Measurements from ENCODE around the gene COQ3.

COQ3 gene

GRCh38 chr6:99393698-99394531 is at the start of gene COQ3:
COQ3 (minus strand) TSS chr6:99394195; CDS start chr6:99394179, 16 bp downstream.
- H3K4me3 ChIP-seq (ENCODE audit: low read depth, low read length) = peak within 1 kb of the TSS; percentile 88
- TF ChIP-seq CTCF (IDR thresholded peaks at IDR 0.05; ENCODE audit: borderline replicate concordance, insufficient read depth, low read depth, low read length) = no peak

GRCh38 chr6:99434702-99435530 is 40.9 kb upstream of the COQ3 start:
- 0 out of 2 replicates have a peak, but pooled peaks have one; percentile 11 for TF ChIP-seq CTCF (IDR thresholded peaks at IDR 0.05; ENCODE audit: borderline replicate concordance, insufficient read depth, low read depth, low read length)
- H3K4me3 ChIP-seq (ENCODE audit: low read depth, low read length) = no peak overlapping the region

GRCh38 chr6:99432877-99433276 is 38.9 kb upstream of the COQ3 start:
- TF ChIP-seq CTCF (IDR thresholded peaks at IDR 0.05; ENCODE audit: borderline replicate concordance, insufficient read depth, low read depth, low read length) = no peak
- H3K4me3 ChIP-seq (ENCODE audit: low read depth, low read length) = no peak overlapping the region

GRCh38 chr6:99431901-99432300 is 37.9 kb upstream of the COQ3 start:
- H3K4me3 ChIP-seq (ENCODE audit: low read depth, low read length) = no peak overlapping the region
- TF ChIP-seq CTCF (IDR thresholded peaks at IDR 0.05; ENCODE audit: borderline replicate concordance, insufficient read depth, low read depth, low read length) = no peak

GRCh38 chr6:99427988-99428387 is 34.0 kb upstream of the COQ3 start:
- TF ChIP-seq CTCF (IDR thresholded peaks at IDR 0.05; ENCODE audit: borderline replicate concordance, insufficient read depth, low read depth, low read length) = no peak
- H3K4me3 ChIP-seq (ENCODE audit: low read depth, low read length) = no peak overlapping the region

- TF ChIP-seq CTCF (IDR thresholded peaks at IDR 0.05; ENCODE audit: borderline replicate concordance, insufficient read depth, low read depth, low read length) = no peak
- H3K4me3 ChIP-seq (ENCODE audit: low read depth, low read length) = peak overlapping the region; percentile 73
Observed at GRCh38 chr6:99426451-99426757, 32.4 kb upstream of the COQ3 start.

Measured in GM12875 (cell line).